ENCODE measurements around the gene SLC38A11.

Gene SLC38A11

GRCh38 chr2:164877927-164878326 lies 77.4 kb downstream of the SLC38A11 start:
- no peak for TF ChIP-seq CTCF (conservative IDR thresholded peaks at IDR 0.05; ENCODE audit: control insufficient read depth, insufficient read depth, low read depth, low read length)
- H3K4me3 ChIP-seq (ENCODE audit: control insufficient read depth, low read depth, low read length): no peak overlapping the region
- no peak for DNase-seq (ENCODE audit: low read depth)

- DNase-seq (ENCODE audit: low read depth): no peak
- H3K4me3 ChIP-seq (ENCODE audit: control insufficient read depth, low read depth, low read length): no peak overlapping the region
- TF ChIP-seq CTCF (conservative IDR thresholded peaks at IDR 0.05; ENCODE audit: control insufficient read depth, insufficient read depth, low read depth, low read length): no peak
Measured at GRCh38 chr2:164877169-164877568, 78.2 kb downstream of the SLC38A11 start.

GRCh38 chr2:164875334-164876205 lies 79.8 kb downstream of the SLC38A11 start:
- DNase-seq (ENCODE audit: low read depth): no peak
- TF ChIP-seq CTCF (conservative IDR thresholded peaks at IDR 0.05; ENCODE audit: control insufficient read depth, insufficient read depth, low read depth, low read length): no peak

GRCh38 chr2:164873210-164873908 lies 82.0 kb downstream of the SLC38A11 start:
- TF ChIP-seq CTCF (conservative IDR thresholded peaks at IDR 0.05; ENCODE audit: control insufficient read depth, insufficient read depth, low read depth, low read length): no peak
- H3K4me3 ChIP-seq (ENCODE audit: control insufficient read depth, low read depth, low read length): no peak overlapping the region
- DNase-seq (ENCODE audit: low read depth): no peak

More at GRCh38 chr2:164875334-164876205, 79.8 kb downstream of the SLC38A11 start:
- no peak overlapping the region for H3K4me3 ChIP-seq (ENCODE audit: control insufficient read depth, low read depth, low read length)

GRCh38 chr2:164871404-164871803 lies 83.9 kb downstream of the SLC38A11 start:
- no peak for TF ChIP-seq CTCF (conservative IDR thresholded peaks at IDR 0.05; ENCODE audit: control insufficient read depth, insufficient read depth, low read depth, low read length)
- no peak for DNase-seq (ENCODE audit: low read depth)

GRCh38 chr2:164869420-164869772 lies 85.9 kb downstream of the SLC38A11 start:
- no peak for TF ChIP-seq CTCF (conservative IDR thresholded peaks at IDR 0.05; ENCODE audit: control insufficient read depth, insufficient read depth, low read depth, low read length)
- H3K4me3 ChIP-seq (ENCODE audit: control insufficient read depth, low read depth, low read length): no peak overlapping the region
- DNase-seq (ENCODE audit: low read depth): no peak

More at GRCh38 chr2:164871404-164871803, 83.9 kb downstream of the SLC38A11 start:
- no peak overlapping the region for H3K4me3 ChIP-seq (ENCODE audit: control insufficient read depth, low read depth, low read length)
